ENCODE results near the gene MBD3L2. TPM values are rescaled to one million over a fixed set of nuclear protein-coding genes. Genes with fewer than 3 reads are reported as not detected.
"Not testable (repeated sequence)": the region's sequence is repeated elsewhere in the genome, so short reads cannot be mapped to it uniquely, and the experiment has no call there.

Gene MBD3L2
- total and polyA plus RNA-seq, 10 donors: not detected

DNA sequence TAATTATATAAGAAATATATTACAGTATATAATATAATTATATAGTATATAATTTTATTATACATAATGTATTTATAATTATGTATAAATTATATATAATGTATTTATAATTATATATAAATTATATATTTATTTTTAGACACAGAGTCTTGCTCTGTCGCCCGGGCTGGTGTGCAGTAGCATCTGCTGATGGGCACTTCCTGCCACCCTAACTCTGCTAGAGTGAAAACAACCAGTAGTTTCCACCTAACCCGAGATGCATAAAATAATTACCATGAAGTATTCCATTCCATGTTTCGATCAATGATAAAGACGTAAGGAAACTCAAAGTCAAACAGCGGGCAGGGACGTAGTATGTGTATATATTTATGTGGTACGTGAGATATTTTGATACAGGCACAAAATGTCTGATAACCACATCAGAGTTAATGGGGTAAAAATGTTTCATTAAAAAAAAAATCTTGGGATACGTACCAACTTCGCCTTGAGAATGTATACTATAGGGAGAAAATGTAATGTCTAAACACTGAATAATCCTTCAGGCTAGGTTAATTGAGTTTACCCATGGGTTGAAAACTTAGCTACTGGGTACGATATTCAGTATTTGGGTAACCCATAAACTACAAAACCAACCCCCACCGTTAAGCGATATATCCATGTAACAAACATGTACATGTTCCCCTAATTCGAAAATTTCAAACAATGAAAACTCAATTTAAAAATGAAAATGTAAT lies 5.7 kb downstream of the MBD3L2 start:
- H3K9me3 ChIP-seq; H3K27me3 ChIP-seq (replicated peaks in 1 of 7); DNase-seq; H3K4me3 ChIP-seq; H3K27ac ChIP-seq; intact Hi-C loops (cut with DNase I; ENCODE audit: low total_unique reads); H3K4me1 ChIP-seq; H3K36me3 ChIP-seq: not testable (repeated sequence)
- WGBS, 5 donors: 91 to 99% (median 95%) methylated on average over 8 to 14 of the region's 14 CpGs

DNA sequence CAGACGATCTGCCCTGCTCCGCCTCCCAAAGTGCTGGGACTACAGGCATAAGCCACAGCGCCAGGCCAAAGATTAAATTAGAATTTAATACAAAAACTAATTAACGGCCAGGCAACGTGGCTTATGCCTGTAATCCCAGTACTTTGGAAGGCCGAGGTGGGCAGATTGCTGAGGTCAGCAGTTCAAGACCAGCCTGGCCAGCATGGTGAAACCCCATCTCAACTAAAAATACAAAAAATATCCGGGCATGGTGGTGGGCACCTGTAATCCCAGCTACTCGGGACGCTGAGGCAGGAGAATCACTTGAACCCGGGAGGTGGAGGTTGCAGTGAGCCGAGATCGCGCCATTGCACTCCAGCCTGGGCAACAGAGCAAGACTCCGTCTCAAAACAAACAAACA lies 6.6 kb downstream of the MBD3L2 start:
- H3K27ac ChIP-seq; intact Hi-C loops (cut with DNase I; ENCODE audit: low total_unique reads); H3K36me3 ChIP-seq; H3K9me3 ChIP-seq; H3K4me1 ChIP-seq; DNase-seq; H3K27me3 ChIP-seq (replicated peaks in 1 of 7); H3K4me3 ChIP-seq: not testable (repeated sequence)
- WGBS, 5 donors: 94 to 96% (median 94%) methylated on average over 12 to 13 of the region's 14 CpGs

DNA sequence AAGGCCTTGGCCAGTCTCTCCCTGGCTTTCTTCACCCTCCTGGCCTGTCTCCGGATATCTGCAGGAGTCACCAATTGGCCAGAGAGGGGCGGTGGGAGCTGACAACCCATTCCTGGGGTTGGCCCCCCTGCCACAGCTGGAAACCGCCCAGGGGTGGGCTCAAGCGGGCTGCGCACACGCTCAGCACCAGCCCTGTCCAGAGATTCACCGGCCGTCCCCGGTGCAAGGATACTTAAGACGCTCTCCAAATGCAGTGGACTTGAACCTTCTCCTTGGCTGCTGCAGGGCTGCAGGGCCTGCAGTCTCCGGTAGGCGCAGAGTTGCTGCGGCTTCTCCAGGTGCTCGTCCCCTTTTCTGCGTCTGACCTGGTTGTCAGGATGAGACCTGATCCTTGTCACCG lies 7.2 kb downstream of the MBD3L2 start:
- DNase-seq: peak; percentile 20
- 86 to 93% (median 92%) methylated on average over 8 of the region's 16 CpGs; no CpG with 5 or more reads in 1 of the 5 donors for WGBS, 5 donors
- H3K27me3 ChIP-seq (replicated peaks in 1 of 7); H3K9me3 ChIP-seq; intact Hi-C loops (cut with DNase I; ENCODE audit: low total_unique reads); H3K4me1 ChIP-seq; H3K27ac ChIP-seq; H3K36me3 ChIP-seq; H3K4me3 ChIP-seq: not testable (repeated sequence)

DNA sequence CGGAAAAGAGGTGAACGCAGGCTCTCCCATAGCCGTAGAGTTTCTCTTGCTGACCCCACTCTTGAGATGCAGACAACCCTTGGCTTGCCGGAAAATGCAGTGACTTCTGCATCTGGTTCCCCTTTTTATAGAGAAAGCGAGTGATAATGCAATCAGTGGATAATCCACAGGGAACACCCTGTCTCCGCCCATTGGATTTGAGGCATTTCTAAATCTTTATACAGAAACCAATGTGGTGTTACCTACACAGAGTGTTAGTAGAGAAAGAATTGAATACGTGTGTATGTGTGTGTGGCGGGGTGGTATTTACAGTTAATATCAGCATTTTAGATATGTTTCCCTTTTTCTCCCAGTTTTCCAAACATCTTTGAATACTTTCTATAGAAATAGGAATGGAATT lies 9.5 kb downstream of the MBD3L2 start, which contains the start of gene MBD3L3:
Gene MBD3L3, minus strand, starts transcription at position 101 of the 400 bp plus-strand sequence. Its CDS starts 71 bp downstream, at position 30.
- H3K9me3 ChIP-seq; intact Hi-C loops (cut with DNase I; ENCODE audit: low total_unique reads); DNase-seq; H3K4me1 ChIP-seq; H3K36me3 ChIP-seq; H3K27me3 ChIP-seq (replicated peaks in 1 of 7); H3K27ac ChIP-seq; H3K4me3 ChIP-seq: not testable (repeated sequence)
- no CpG with 5 or more reads among the region's 8 CpGs for WGBS, 5 donors

DNA sequence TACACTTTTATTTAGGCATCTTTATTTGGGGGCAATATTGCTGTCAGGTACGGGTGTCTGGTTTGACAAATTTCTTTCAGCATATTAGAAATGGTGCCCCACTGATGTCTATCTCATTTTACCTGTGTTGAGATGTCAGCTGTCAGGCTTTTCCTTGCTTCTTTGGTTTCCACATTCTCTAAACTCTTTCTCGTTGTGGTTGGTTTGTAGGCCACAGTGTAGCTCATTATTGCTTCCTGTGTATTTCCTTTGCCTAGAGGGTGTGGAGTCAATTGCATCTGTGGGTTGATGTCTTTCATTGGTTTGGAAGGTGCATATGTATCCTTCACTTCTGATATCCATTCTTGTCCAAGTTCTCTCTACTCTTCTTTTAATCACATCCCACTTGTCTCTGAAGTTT lies 10.9 kb downstream of the MBD3L2 start:
- H3K36me3 ChIP-seq; H3K9me3 ChIP-seq; DNase-seq; H3K4me3 ChIP-seq; intact Hi-C loops (cut with DNase I; ENCODE audit: low total_unique reads); H3K27ac ChIP-seq; H3K27me3 ChIP-seq (replicated peaks in 1 of 7); H3K4me1 ChIP-seq: not testable (repeated sequence)
- 10 to 40% (median 15%) methylated on average over 1 to 2 of the region's 2 CpGs for WGBS, 5 donors

DNA sequence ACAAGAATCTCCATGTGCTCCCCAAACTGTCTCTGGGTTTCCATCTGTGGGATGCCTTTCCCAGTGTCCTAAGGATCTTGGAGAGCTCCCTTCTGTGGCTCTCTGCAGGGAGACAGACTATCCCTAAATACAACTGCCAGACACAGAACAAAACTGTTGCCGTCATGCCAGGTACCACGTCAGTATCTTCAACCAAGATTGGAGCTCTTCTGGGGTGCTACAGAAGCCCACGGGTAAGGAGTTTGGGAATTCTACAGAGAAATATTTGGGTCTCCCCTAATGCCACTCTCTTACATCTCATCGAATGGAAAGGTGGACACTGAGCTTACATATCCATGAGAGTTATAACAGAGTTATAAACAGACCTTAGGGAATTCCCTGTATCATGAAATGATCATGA lies 14.2 kb downstream of the MBD3L2 start:
- Histone ChIP-seq H3K27ac (no peak overlapping the region), H3K36me3 (no peaks in the 10 kb centered on the region), H3K9me3 (peaks cover 0 to 6% (median 0%) of the 10 kb centered on the region in 8 donors), H3K4me3 (no peak overlapping the region), H3K27me3 (replicated peaks in 1 of 7) (no peaks in the 10 kb centered on the region), H3K4me1 (no peaks in the 10 kb centered on the region)
- TF ChIP-seq, protein P1, sequence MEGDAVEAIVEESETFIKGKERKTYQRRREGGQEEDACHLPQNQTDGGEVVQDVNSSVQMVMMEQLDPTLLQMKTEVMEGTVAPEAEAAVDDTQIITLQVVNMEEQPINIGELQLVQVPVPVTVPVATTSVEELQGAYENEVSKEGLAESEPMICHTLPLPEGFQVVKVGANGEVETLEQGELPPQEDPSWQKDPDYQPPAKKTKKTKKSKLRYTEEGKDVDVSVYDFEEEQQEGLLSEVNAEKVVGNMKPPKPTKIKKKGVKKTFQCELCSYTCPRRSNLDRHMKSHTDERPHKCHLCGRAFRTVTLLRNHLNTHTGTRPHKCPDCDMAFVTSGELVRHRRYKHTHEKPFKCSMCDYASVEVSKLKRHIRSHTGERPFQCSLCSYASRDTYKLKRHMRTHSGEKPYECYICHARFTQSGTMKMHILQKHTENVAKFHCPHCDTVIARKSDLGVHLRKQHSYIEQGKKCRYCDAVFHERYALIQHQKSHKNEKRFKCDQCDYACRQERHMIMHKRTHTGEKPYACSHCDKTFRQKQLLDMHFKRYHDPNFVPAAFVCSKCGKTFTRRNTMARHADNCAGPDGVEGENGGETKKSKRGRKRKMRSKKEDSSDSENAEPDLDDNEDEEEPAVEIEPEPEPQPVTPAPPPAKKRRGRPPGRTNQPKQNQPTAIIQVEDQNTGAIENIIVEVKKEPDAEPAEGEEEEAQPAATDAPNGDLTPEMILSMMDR (IDR thresholded peaks at IDR 0.05 in 8 of 11, conservative IDR thresholded peaks at IDR 0.05 in 3 of 11): no peak
- TF ChIP-seq POLR2AphosphoS5 (IDR thresholded peaks at IDR 0.05) (no peak), POLR2A (IDR thresholded peaks at IDR 0.05) (no peak)
- intact Hi-C loops (cut with DNase I; ENCODE audit: low total_unique reads): no loop called here
- 87 to 91% (median 88%) methylated on average over 4 of the region's 4 CpGs for WGBS, 5 donors
- DNase-seq: no peak

All from spleen (tissue), 11 donors.